ENCODE measurements around the gene LMNTD1. TPM values are rescaled to one million over a fixed set of nuclear protein-coding genes. Genes with fewer than 3 reads are reported as not detected.

Gene LMNTD1
- total and polyA plus RNA-seq, 9 donors = 0.27 to 23.4 (median 0.46) TPM; not detected in 5

DNA sequence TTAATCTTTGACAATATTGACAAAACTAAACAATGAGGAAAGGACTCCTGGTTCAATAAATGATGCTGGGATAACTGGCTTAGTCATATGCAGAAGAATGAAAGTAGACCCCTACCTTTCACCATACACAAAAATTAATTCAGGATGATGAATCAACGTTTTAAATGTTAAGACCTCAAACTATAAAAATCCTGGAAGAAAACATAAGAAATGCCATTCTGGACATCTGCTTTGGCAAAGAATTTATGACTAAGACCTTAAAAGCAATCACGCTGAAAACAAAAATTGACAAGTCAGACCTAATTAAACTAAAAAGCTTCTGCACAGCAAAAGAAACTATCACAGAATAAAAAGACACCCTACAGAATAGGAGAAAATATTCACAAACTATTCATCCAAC is 97.4 kb downstream of the LMNTD1 start:
- DNase-seq = no peak
- Histone ChIP-seq H3K36me3 (no peaks in the 10 kb centered on the region), H3K27ac (no peak overlapping the region), H3K27me3 (no peaks in the 10 kb centered on the region), H3K9me3 (no peaks in the 10 kb centered on the region), H3K4me3 (no peak overlapping the region), H3K4me1 (ENCODE audit: insufficient read depth) (no peaks in the 10 kb centered on the region)
- TF ChIP-seq POLR2A (IDR thresholded peaks at IDR 0.05) (no peak), CTCF (IDR thresholded peaks at IDR 0.05) (no peak), EP300 (IDR thresholded peaks at IDR 0.05) (no peak)
- WGBS, 3 donors = 72 to 80% (median 73%) methylated on average over 2 of the region's 2 CpGs
- intact Hi-C loops (cut with DNase I) = no loop called here

DNA sequence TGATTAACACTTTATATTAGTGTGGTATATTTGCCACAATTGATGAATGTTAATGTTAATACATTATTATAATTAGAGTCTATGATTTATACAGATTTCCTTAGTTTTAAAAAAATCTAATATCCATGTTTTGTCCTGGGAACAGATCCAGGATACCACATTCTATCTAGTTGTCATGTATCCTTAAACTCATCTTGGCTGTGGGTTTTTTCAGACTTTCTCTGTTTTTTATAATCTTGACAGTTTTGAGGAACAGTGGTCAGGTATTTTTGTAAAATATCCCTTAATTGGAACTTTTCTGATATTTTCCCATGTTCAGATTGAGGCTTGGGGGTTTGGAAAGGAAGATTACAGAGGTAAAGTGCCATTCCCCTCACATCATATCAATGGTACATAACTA is 104.1 kb downstream of the LMNTD1 start:
- no peak overlapping the region for H3K4me3 ChIP-seq
- H3K9me3 ChIP-seq = no peaks in the 10 kb centered on the region
- H3K4me1 ChIP-seq (ENCODE audit: insufficient read depth) = no peaks in the 10 kb centered on the region
- DNase-seq = no peak
- no peak overlapping the region for H3K27ac ChIP-seq
- intact Hi-C loops (cut with DNase I) = no loop called here
- no peak for TF ChIP-seq EP300 (IDR thresholded peaks at IDR 0.05)
- no peak for TF ChIP-seq CTCF (IDR thresholded peaks at IDR 0.05)
- TF ChIP-seq POLR2A (IDR thresholded peaks at IDR 0.05) = no peak
- no peaks in the 10 kb centered on the region for H3K27me3 ChIP-seq
- no peaks in the 10 kb centered on the region for H3K36me3 ChIP-seq

GRCh38 chr12:25447046-25447445 is 106.0 kb downstream of the LMNTD1 start:
- 76 to 85% (median 77%) methylated on average over 3 of the region's 3 CpGs for WGBS, 3 donors
- Histone ChIP-seq H3K27me3 (no peaks in the 10 kb centered on the region), H3K9me3 (no peaks in the 10 kb centered on the region), H3K4me1 (ENCODE audit: insufficient read depth) (no peaks in the 10 kb centered on the region), H3K4me3 (no peak overlapping the region), H3K36me3 (no peaks in the 10 kb centered on the region), H3K27ac (no peak overlapping the region)
- DNase-seq = no peak
- TF ChIP-seq EP300 (IDR thresholded peaks at IDR 0.05) (no peak), CTCF (IDR thresholded peaks at IDR 0.05) (no peak), POLR2A (IDR thresholded peaks at IDR 0.05) (no peak)
- intact Hi-C loops (cut with DNase I) = no loop called here

DNA sequence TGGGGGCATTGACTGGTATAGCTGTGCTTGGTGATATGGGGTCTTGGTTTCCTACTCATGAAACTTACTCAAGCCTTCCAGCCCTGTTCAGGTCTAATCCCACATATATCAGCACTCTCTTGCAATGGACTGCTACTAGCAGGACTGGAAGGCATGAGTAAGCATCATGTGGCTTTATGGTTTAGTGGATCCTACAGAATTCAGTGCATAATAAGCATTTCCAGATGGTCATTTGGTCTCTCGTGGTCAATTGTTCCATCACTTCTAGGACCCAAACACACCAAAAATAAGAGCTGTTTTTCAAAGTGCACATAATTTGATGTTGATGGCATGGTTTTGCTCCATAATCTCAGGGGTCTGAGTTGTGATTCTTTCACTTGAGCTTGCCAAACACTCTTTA is 114.4 kb downstream of the LMNTD1 start:
- H3K27ac ChIP-seq = no peak overlapping the region
- no peaks in the 10 kb centered on the region for H3K27me3 ChIP-seq
- H3K36me3 ChIP-seq = no peaks in the 10 kb centered on the region
- H3K4me3 ChIP-seq = no peak overlapping the region
- no peaks in the 10 kb centered on the region for H3K9me3 ChIP-seq
- TF ChIP-seq EP300 (IDR thresholded peaks at IDR 0.05) = no peak
- TF ChIP-seq POLR2A (IDR thresholded peaks at IDR 0.05) = no peak
- TF ChIP-seq CTCF (IDR thresholded peaks at IDR 0.05) = no peak
- DNase-seq = no peak
- H3K4me1 ChIP-seq (ENCODE audit: insufficient read depth) = peaks cover 2% of the 10 kb centered on the region
- WGBS, 3 donors = 92 to 95% (median 93%) methylated on average over 1 of the region's 1 CpG
- intact Hi-C loops (cut with DNase I) = loop anchor here in 3 of 4 donors (10.0 kb wide), 3 partner anchors 586 to 656 kb away; no protein-coding TSS in a partner anchor
